HG03196 (cell line): Measurements from ENCODE around the gene MED12.

Experiments used
- ATAC-seq: cut with Tn5 transposase; IDR thresholded peaks from one replicate; pipeline ENCODE4 v1.9.1; 2021; ENCODE audit not compliant: unreplicated experiment

Gene MED12

GRCh38 chrX:71184803-71185495, 66.6 kb downstream of the MED12 start:
- ATAC-seq = no peak

- no peak for ATAC-seq
Observed at GRCh38 chrX:71191248-71191647, 72.9 kb downstream of the MED12 start.
